CD4-positive, alpha-beta memory T cell (primary cell): ENCODE results near the gene PRDM1. TPM values are rescaled to one million over a fixed set of nuclear protein-coding genes. Genes with fewer than 3 reads are reported as not detected.
"Not testable (repeated sequence)": the region's sequence is repeated elsewhere in the genome, so short reads cannot be mapped to it uniquely, and the experiment has no call there.

Experiments used
- CTCF ChIA-PET: fragments of 350-600 bp; sonication (Branson Sonifier 250); formaldehyde crosslinking; loops from one replicate; lab custom pipeline; 2021; ENCODE audit warnings: inconsistent platforms; ENCODE audit not compliant: partially characterized antibody; lab: Charles Lee
- POLR2A ChIA-PET: fragments of 350-600 bp; sonication (Branson Sonifier 250); formaldehyde crosslinking; loops from one replicate; lab custom pipeline; 2021; ENCODE audit not compliant: partially characterized antibody; lab: Charles Lee
- DNase-seq, 5 donors: peaks; one replicate each; pipeline versions ENCODE4 v3.0.0 to v3.0.0-alpha.2; 2020 to 2022; ENCODE audit warnings: mixed read lengths in 1 of 5
- H3K27ac ChIP-seq: one replicate; pipeline ENCODE4 v1.7.0; 2013; ENCODE audit warnings: low read depth, low read length
- H3K27me3 ChIP-seq: 2 replicates; pipeline ENCODE4 v1.7.0; 2013; ENCODE audit warnings: mild to moderate bottlenecking, low read length, moderate library complexity; ENCODE audit not compliant: insufficient read depth
- H3K36me3 ChIP-seq: 2 replicates; pipeline ENCODE4 v1.7.0; 2013; ENCODE audit warnings: mild to moderate bottlenecking, low read length, moderate library complexity; ENCODE audit not compliant: insufficient read depth
- H3K4me1 ChIP-seq: 2 replicates; pipeline ENCODE4 v1.7.0; 2013; ENCODE audit warnings: mild to moderate bottlenecking, low read length, moderate library complexity; ENCODE audit not compliant: insufficient read depth
- H3K4me3 ChIP-seq, 2 donors: one replicate each; pipeline ENCODE4 v1.7.0; 2013; ENCODE audit warnings: low read length in 2 of 2, mild to moderate bottlenecking in 1 of 2
- H3K9me3 ChIP-seq, 2 donors: one replicate each; pipeline ENCODE4 v1.7.0; 2013; ENCODE audit warnings: low read length in 2 of 2, control low read depth in 1 of 2; ENCODE audit not compliant: control insufficient read depth in 1 of 2
- H3K27ac Mint-ChIP-seq, 7 donors: one replicate each; pipeline ENCODE4 v1.8.0; 2020 to 2021; ENCODE audit warnings: mixed read lengths in 7 of 7, mild to moderate bottlenecking in 6 of 7, inconsistent platforms in 3 of 7, moderate library complexity in 3 of 7
- H3K27me3 Mint-ChIP-seq, 2 donors: one replicate each; pipeline ENCODE4 v1.8.0; 2020 to 2021; ENCODE audit warnings: mixed read lengths in 2 of 2
- H3K36me3 Mint-ChIP-seq, 2 donors: one replicate each; pipeline ENCODE4 v1.8.0; 2020 to 2021; ENCODE audit warnings: mixed read lengths in 2 of 2, inconsistent platforms in 1 of 2, mild to moderate bottlenecking in 1 of 2
- H3K4me1 Mint-ChIP-seq, 4 donors: one replicate each; pipeline ENCODE4 v1.8.0; 2020 to 2021; ENCODE audit warnings: mixed read lengths in 4 of 4, mild to moderate bottlenecking in 1 of 4
- H3K4me3 Mint-ChIP-seq, 8 donors: one replicate each; pipeline ENCODE4 v1.8.0; 2020 to 2021; ENCODE audit warnings: mixed read lengths in 8 of 8, mild to moderate bottlenecking in 7 of 8, moderate library complexity in 6 of 8, inconsistent platforms in 3 of 8
- H3K9me3 Mint-ChIP-seq, 8 donors: one replicate each; pipeline ENCODE4 v1.8.0; 2020 to 2021; ENCODE audit warnings: mixed read lengths in 8 of 8, mild to moderate bottlenecking in 5 of 8, inconsistent platforms in 3 of 8, moderate library complexity in 1 of 8
- intact Hi-C: fragments of 100-400 bp; cut with micrococcal nuclease; formaldehyde crosslinking; loops from one replicate; pipeline ENCODE4 v1.15.1; 2023
- polyA plus RNA-seq, 2 donors: library from polyadenylated mRNA; unstranded; fragments of 300-500 nt; fragmentation: Illumina TruSeq; gene quantifications; one replicate each; pipeline ENCODE4 v1.2.3, GENCODE V29; 2021
- total RNA-seq, 2 experiments: library from RNA; stranded (reverse); gene quantifications; one replicate each; pipeline ENCODE4 v1.2.3, GENCODE V29; 2021

PRDM1 gene
- total and polyA plus RNA-seq, 4 experiments from 2014 or later, result 33.4 to 97.0 (median 39.7) TPM

DNA sequence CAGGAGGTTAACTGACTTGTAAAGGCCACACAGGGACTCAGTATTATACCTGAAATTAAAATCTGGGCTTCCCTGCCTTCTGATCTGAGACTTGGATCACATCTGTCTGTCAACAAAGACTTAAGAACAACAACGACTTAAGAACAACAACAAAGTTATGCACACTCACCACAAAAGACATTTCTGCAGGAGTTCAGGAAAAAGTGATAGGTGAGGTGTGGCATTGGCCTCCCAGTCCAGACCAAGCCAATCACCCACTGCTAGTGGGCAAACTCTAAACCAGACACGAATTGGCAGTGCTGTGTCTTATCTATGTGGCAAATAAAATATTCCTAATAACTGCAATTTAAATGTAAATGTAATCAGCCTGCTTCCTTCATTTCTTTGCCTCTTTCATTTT, 61.3 kb downstream of the PRDM1 start:
- Mint-ChIP-seq H3K9me3 (no peaks in the 10 kb centered on the region), H3K36me3 (no peaks in the 10 kb centered on the region), H3K27ac (no peak overlapping the region), H3K27me3 (no peaks in the 10 kb centered on the region), H3K4me1 (peaks cover 15 to 47% (median 30%) of the 10 kb centered on the region in 4 donors), H3K4me3 (no peak overlapping the region)
- DNase-seq, result no peak
- H3K27me3 ChIP-seq, result no peaks in the 10 kb centered on the region
- CTCF ChIA-PET, result interaction anchor here (0.9 kb wide), 1 partner anchor 67 kb away, joined by 3 read pairs; no protein-coding TSS in a partner anchor
- no peak overlapping the region for H3K4me3 ChIP-seq
- no peak overlapping the region for H3K27ac ChIP-seq
- peaks cover 36% of the 10 kb centered on the region for H3K4me1 ChIP-seq
- POLR2A ChIA-PET, result no interaction called here
- intact Hi-C loops, result no loop called here
- no peaks in the 10 kb centered on the region for H3K9me3 ChIP-seq
- H3K36me3 ChIP-seq, result no peaks in the 10 kb centered on the region

DNA sequence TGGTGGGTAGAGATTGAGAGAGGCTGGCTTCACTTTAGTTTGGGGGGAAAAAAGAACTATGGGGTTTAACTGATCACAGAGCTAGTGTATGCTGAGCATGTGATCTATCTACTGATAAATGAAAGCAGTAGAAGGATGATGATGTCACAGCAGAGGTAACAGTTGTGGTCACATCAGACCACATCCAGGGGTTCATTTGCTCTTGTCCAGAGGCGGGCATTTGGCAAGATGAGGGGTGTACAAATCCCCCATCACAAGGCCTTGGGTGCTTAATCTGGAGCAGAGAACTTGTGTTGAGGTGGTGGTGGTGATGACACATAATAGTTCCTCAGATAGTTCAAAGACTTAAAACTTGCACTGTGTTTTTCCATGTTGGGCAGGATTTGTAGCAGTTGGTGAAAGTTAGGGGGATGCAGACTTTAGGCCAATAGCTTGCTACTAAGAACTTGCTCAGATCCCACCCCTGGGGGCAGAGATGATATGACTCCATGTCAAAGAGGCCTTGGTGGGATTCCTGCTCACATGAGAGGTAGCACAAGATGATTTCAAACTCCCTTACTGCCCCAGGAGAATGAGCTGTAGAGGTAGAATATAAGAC, 63.4 kb downstream of the PRDM1 start:
- Histone ChIP-seq H3K36me3 (no peaks in the 10 kb centered on the region), H3K27me3 (no peaks in the 10 kb centered on the region), H3K4me1 (peaks cover 27% of the 10 kb centered on the region), H3K9me3 (no peaks in the 10 kb centered on the region), H3K27ac (no peak overlapping the region), H3K4me3 (no peak overlapping the region)
- peak in 4 of 5 donors; percentile 24 to 56 (median 34) for DNase-seq
- no peaks in the 10 kb centered on the region for H3K27me3 Mint-ChIP-seq
- ChIA-PET POLR2A (interaction anchor here (1.1 to 1.6 kb wide), 2 partner anchors 8 to 19 kb away, joined by 3 to 6 read pairs; no protein-coding TSS in a partner anchor), CTCF (interaction anchor here (1.5 to 1.8 kb wide), 2 partner anchors 11 to 14 kb away, joined by 4 to 7 read pairs; no protein-coding TSS in a partner anchor)
- no peak overlapping the region for H3K4me3 Mint-ChIP-seq
- intact Hi-C loops, result no loop called here
- peaks cover 12 to 36% (median 23%) of the 10 kb centered on the region in 4 donors for H3K4me1 Mint-ChIP-seq
- peak overlapping the region; percentile 17 to 87 (median 38) for H3K27ac Mint-ChIP-seq
- H3K36me3 Mint-ChIP-seq, result no peaks in the 10 kb centered on the region
- H3K9me3 Mint-ChIP-seq, result no peaks in the 10 kb centered on the region

DNA sequence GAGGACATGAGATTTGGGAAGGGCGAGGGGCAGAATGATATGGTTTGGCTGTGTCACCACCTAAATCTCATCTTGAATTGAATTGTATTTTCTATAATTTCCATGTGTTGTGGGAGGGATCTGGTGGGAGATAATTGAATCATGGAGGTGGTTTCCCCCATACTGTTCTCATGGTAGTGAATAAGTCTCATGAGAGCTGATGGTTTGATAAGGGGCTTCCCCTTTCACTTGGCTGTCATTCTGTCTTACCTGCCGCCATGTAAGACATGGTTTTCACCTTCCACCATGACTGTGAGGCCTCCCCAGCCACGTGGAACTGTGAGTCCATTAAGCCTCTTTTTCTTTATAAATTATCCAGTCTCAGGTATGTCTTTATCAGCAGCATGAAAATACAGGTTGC, 66.3 kb downstream of the PRDM1 start:
- intact Hi-C loops, result not testable (repeated sequence)

DNA sequence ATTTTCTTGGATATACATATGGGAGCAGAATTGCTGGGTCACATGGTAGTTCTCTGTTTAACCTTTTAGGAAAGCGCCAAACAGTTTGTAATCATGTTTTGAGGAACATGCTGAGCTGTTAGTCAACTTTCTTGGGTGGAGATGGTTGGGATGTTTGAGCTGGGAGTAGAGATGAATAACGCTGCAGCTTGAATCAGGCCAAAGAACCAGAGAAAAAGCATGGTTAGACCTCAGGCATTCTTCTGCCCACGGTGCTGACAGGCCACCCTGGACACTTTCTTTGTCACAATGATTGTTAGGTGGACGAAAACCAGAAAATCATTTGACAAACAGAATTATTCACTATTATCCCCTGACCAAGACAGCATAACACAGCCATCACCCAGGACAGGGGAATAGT, 66.8 kb downstream of the PRDM1 start:
- no peak overlapping the region for H3K4me3 Mint-ChIP-seq
- peaks cover 9 to 19% (median 14%) of the 10 kb centered on the region in 4 donors for H3K4me1 Mint-ChIP-seq
- Histone ChIP-seq H3K4me3 (no peak overlapping the region), H3K4me1 (peaks cover 12% of the 10 kb centered on the region), H3K9me3 (no peaks in the 10 kb centered on the region), H3K27me3 (no peaks in the 10 kb centered on the region), H3K27ac (no peak overlapping the region), H3K36me3 (no peaks in the 10 kb centered on the region)
- no peaks in the 10 kb centered on the region for H3K9me3 Mint-ChIP-seq
- POLR2A ChIA-PET, result interaction anchor here (0.7 to 1.0 kb wide), 3 partner anchors 11 to 50 kb away, joined by 3 read pairs; no protein-coding TSS in a partner anchor
- H3K36me3 Mint-ChIP-seq, result no peaks in the 10 kb centered on the region
- CTCF ChIA-PET, result interaction anchor here (1.2 to 1.7 kb wide), 2 partner anchors 10 to 11 kb away, joined by 3 to 5 read pairs; no protein-coding TSS in a partner anchor
- H3K27me3 Mint-ChIP-seq, result no peaks in the 10 kb centered on the region
- no peak overlapping the region for H3K27ac Mint-ChIP-seq
- no peak for DNase-seq
- intact Hi-C loops, result no loop called here

More for the DNA sequence above, 66.3 kb downstream of the PRDM1 start:
- H3K27ac ChIP-seq, H3K4me3 Mint-ChIP-seq, H3K27me3 ChIP-seq, POLR2A ChIA-PET, H3K4me3 ChIP-seq, DNase-seq, H3K9me3 Mint-ChIP-seq, H3K27ac Mint-ChIP-seq, H3K27me3 Mint-ChIP-seq, H3K36me3 Mint-ChIP-seq, H3K36me3 ChIP-seq, H3K9me3 ChIP-seq: not testable (repeated sequence)
- peaks cover 12% of the 10 kb centered on the region for H3K4me1 ChIP-seq
- CTCF ChIA-PET, result interaction anchor here (0.9 kb wide), 1 partner anchor 35 kb away, joined by 3 read pairs; no protein-coding TSS in a partner anchor
- peaks cover 9 to 19% (median 15%) of the 10 kb centered on the region in 4 donors for H3K4me1 Mint-ChIP-seq

DNA sequence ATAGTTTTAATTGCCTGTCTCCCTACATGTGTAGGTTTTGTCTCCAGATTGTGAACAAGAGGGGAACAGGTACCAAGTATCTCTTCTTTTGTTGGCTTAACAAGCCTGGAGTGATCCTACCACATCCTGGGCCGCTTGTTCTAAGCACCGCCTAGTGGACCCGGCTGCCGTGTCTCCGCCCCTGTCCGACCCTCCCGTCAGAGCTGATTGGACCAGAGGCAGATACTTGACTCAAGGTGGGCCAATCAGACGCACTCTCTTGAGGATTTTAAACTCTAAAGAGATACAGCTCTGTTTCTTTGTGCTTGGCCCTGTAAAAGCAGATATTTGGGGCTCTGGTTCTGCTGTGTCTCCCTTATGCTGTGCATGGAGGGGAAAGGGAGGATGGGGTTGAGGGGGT, 68.2 kb downstream of the PRDM1 start:
- H3K36me3 ChIP-seq, result no peaks in the 10 kb centered on the region
- H3K36me3 Mint-ChIP-seq, result no peaks in the 10 kb centered on the region
- no peaks in the 10 kb centered on the region for H3K27me3 ChIP-seq
- peaks cover 6% of the 10 kb centered on the region for H3K4me1 ChIP-seq
- H3K27me3 Mint-ChIP-seq, result no peaks in the 10 kb centered on the region
- H3K9me3 ChIP-seq, result no peaks in the 10 kb centered on the region
- no peaks in the 10 kb centered on the region for H3K9me3 Mint-ChIP-seq
- H3K4me3 Mint-ChIP-seq, result no peak overlapping the region
- no peak overlapping the region for H3K27ac ChIP-seq
- no peak overlapping the region for H3K27ac Mint-ChIP-seq
- CTCF ChIA-PET, result interaction anchor here (1.2 to 1.7 kb wide), 3 partner anchors 9 to 71 kb away, joined by 3 to 5 read pairs (median 3); no protein-coding TSS in a partner anchor
- no peak for DNase-seq
- no peak overlapping the region for H3K4me3 ChIP-seq
- POLR2A ChIA-PET, result interaction anchor here (0.6 kb wide), 1 partner anchor 31 kb away, joined by 3 read pairs; no protein-coding TSS in a partner anchor
- intact Hi-C loops, result no loop called here
- peaks cover 5 to 11% (median 6%) of the 10 kb centered on the region in 4 donors for H3K4me1 Mint-ChIP-seq

DNA sequence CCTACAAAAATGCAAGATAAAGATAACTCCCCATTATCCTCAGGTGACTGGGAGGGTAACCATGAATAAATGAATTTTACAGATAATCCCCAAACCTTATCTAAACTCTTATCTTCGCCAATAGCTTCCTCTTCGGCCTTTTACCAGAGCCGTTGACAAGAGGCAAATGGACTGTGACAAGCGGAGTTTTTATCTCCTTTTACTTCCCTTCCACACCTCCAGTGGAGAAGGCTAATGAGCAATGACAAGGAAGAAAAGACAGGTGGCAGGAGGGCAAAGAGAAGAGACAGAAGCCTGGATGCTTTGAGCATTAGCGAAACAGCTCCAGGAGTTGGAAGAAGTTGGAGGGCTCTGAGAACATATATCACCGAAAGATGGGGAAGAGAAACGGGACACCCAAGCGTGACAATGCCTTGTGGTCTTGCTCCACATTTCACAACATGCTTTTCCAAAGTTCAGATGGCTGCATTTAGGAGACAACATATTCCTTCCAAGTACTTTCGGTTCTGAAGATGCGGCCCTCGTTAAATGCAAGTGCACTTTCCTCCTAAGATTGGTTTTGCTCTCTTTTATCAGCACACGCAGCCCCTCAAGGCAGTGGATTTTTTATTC, 69.2 kb downstream of the PRDM1 start:
- Histone ChIP-seq H3K27ac (no peak overlapping the region), H3K27me3 (no peaks in the 10 kb centered on the region), H3K4me1 (no peaks in the 10 kb centered on the region), H3K9me3 (no peaks in the 10 kb centered on the region), H3K4me3 (no peak overlapping the region), H3K36me3 (no peaks in the 10 kb centered on the region)
- no peak overlapping the region for H3K27ac Mint-ChIP-seq
- no peaks in the 10 kb centered on the region for H3K36me3 Mint-ChIP-seq
- H3K27me3 Mint-ChIP-seq, result no peaks in the 10 kb centered on the region
- H3K4me1 Mint-ChIP-seq, result peaks cover 0 to 13% (median 3%) of the 10 kb centered on the region in 4 donors
- intact Hi-C loops, result no loop called here
- POLR2A ChIA-PET, result no interaction called here
- no peak overlapping the region for H3K4me3 Mint-ChIP-seq
- no peaks in the 10 kb centered on the region for H3K9me3 Mint-ChIP-seq
- CTCF ChIA-PET, result interaction anchor here (1.2 to 1.3 kb wide), 2 partner anchors 69 to 70 kb away, joined by 3 read pairs; no protein-coding TSS in a partner anchor
- DNase-seq, result no peak

DNA sequence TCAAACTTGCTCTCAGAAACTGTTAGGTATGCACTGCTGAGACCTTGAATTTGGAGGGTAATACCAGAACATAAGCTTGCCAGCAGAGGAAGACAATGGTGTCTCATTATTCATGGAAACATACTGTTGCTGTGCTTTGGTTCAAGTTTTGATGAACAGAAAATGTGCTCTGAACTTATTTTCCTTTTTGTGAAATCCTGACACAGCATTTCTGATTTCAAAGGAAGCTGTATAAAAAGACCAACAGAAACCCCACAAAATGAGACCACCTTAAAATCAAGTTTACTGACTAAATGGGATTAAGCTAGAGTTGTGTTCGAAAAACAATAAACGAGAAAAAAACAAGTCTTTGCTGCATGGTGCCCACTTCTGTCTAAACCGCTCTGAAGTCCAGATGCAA, 70.3 kb downstream of the PRDM1 start:
- no peak overlapping the region for H3K4me3 Mint-ChIP-seq
- ChIA-PET CTCF (interaction anchor here (0.9 to 1.6 kb wide), 2 partner anchors 13 to 34 kb away, joined by 3 read pairs; no protein-coding TSS in a partner anchor), POLR2A (no interaction called here)
- peaks cover 0 to 13% (median under 1%) of the 10 kb centered on the region in 4 donors for H3K4me1 Mint-ChIP-seq
- no peaks in the 10 kb centered on the region for H3K36me3 ChIP-seq
- H3K9me3 Mint-ChIP-seq, result no peaks in the 10 kb centered on the region
- no peaks in the 10 kb centered on the region for H3K9me3 ChIP-seq
- no peak overlapping the region for H3K27ac Mint-ChIP-seq
- H3K4me3 ChIP-seq, result no peak overlapping the region
- intact Hi-C loops, result no loop called here
- H3K27me3 ChIP-seq, result no peaks in the 10 kb centered on the region
- no peak overlapping the region for H3K27ac ChIP-seq
- H3K4me1 ChIP-seq, result no peaks in the 10 kb centered on the region
- DNase-seq, result no peak
- no peaks in the 10 kb centered on the region for H3K27me3 Mint-ChIP-seq
- H3K36me3 Mint-ChIP-seq, result no peaks in the 10 kb centered on the region
